Naive B cell (primary cell): Measurements from ENCODE around the gene HMGA1. TPM values are rescaled to one million over a fixed set of nuclear protein-coding genes. Genes with fewer than 3 reads are reported as not detected.
A peak's percentile ranks its signal among the peaks of the same experiment; 100 is the strongest.
"Not testable (repeated sequence)": the region's sequence is repeated elsewhere in the genome, so short reads cannot be mapped to it uniquely, and the experiment has no call there.

Experiments
- ATAC-seq, 2 donors: fragments of 150-1000 bp; cut with Tn5 transposase; 2 replicates each; pipeline ENCODE4 v1.10.0; 2021; ENCODE audit warnings: low read depth in 2 of 2, mild to moderate bottlenecking in 2 of 2, moderate library complexity in 2 of 2
- DNase-seq: peaks from one replicate; pipeline ENCODE4 v3.0.0; 2022
- H3K27ac Mint-ChIP-seq, 6 donors: one replicate each; pipeline ENCODE4 v1.8.0; 2020 to 2022; ENCODE audit warnings: mild to moderate bottlenecking in 6 of 6, mixed read lengths in 6 of 6, moderate library complexity in 5 of 6, inconsistent platforms in 2 of 6
- H3K27me3 Mint-ChIP-seq, 3 donors: one replicate each; pipeline ENCODE4 v1.8.0; 2021 to 2022; ENCODE audit warnings: mixed read lengths in 3 of 3, mild to moderate bottlenecking in 1 of 3
- H3K36me3 Mint-ChIP-seq, 2 donors: one replicate each; pipeline ENCODE4 v1.8.0; 2020 to 2022; ENCODE audit warnings: mixed read lengths in 2 of 2, inconsistent platforms in 1 of 2, mild to moderate bottlenecking in 1 of 2
- H3K4me1 Mint-ChIP-seq, 3 donors: one replicate each; pipeline ENCODE4 v1.8.0; 2020 to 2022; ENCODE audit warnings: mixed read lengths in 3 of 3, inconsistent platforms in 1 of 3, mild to moderate bottlenecking in 1 of 3, moderate library complexity in 1 of 3
- H3K4me3 Mint-ChIP-seq, 8 donors: one replicate each; pipeline ENCODE4 v1.8.0; 2020 to 2022; ENCODE audit warnings: mild to moderate bottlenecking in 8 of 8, mixed read lengths in 8 of 8, moderate library complexity in 8 of 8, inconsistent platforms in 2 of 8
- H3K9me3 Mint-ChIP-seq, 7 donors: one replicate each; pipeline ENCODE4 v1.8.0; 2020 to 2022; ENCODE audit warnings: mixed read lengths in 7 of 7, mild to moderate bottlenecking in 5 of 7, inconsistent platforms in 2 of 7, moderate library complexity in 1 of 7
- polyA plus RNA-seq, 6 donors: library from polyadenylated mRNA; unstranded; fragments of 300-500 nt; fragmentation: Illumina TruSeq; gene quantifications; one replicate each; pipeline ENCODE4 v1.2.3, GENCODE V29; 2021; ENCODE audit warnings: low read depth in 6 of 6

HMGA1 gene
- polyA plus RNA-seq, 6 donors from 2014 or later, result 17.2 to 38.1 (median 31.2) TPM

DNA sequence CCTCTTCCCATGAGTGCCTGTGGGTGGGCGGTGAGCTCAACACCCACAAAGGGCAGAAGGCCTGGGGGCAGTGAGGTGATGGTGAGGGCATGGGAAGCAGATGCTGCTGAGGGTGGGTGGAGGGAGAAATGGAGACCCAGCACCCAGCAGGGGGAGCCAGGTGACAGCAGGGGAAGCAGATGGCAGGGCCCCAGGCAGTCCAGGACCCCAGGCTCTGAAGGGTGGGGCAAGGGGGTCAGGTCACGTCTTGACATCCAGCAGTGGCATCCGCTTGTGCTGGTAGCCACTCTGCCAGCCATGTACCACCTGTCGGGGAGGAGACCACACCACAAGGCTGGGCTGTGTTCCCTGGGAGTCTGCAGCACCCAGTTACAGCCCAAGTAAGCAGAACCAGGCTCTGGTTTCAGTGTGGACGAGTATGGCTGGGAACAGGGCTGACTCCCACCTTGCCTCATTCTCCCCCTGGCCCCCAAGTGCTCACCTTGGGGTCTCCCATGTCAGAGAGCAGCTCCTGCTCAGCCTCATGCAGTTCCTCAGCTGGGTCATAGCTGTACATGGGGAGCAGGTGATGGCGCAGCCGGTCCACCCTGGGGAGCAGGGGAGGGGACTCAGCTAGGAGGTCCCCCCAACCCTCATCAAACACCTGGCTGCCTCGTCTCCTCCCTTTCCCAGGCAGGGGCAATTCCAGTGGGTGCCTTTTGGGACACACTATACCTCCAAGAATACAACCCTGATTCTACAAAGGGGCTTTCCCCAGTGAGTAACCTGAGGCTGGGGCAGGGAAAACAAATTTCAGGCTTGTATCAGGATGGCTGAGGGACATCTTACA is 10.1 kb downstream of the HMGA1 start:
- H3K9me3 Mint-ChIP-seq, result no peaks in the 10 kb centered on the region
- no peaks in the 10 kb centered on the region for H3K36me3 Mint-ChIP-seq
- ATAC-seq (peak; percentile 13 to 18), DNase-seq (peak; percentile 56)
- peaks cover 22 to 64% (median 41%) of the 10 kb centered on the region in 3 donors for H3K4me1 Mint-ChIP-seq
- peak overlapping the region in 6 of 8 donors; percentile 22 to 96 (median 86) for H3K4me3 Mint-ChIP-seq
- H3K27ac Mint-ChIP-seq, result peak overlapping the region; percentile 81 to 98 (median 90)
- no peaks in the 10 kb centered on the region for H3K27me3 Mint-ChIP-seq

GRCh38 chr6:34247481-34248197 is 11.0 kb downstream of the HMGA1 start:
- no peak for ATAC-seq
- no peaks in the 10 kb centered on the region for H3K36me3 Mint-ChIP-seq
- peaks cover 25 to 61% (median 42%) of the 10 kb centered on the region in 3 donors for H3K4me1 Mint-ChIP-seq

DNA sequence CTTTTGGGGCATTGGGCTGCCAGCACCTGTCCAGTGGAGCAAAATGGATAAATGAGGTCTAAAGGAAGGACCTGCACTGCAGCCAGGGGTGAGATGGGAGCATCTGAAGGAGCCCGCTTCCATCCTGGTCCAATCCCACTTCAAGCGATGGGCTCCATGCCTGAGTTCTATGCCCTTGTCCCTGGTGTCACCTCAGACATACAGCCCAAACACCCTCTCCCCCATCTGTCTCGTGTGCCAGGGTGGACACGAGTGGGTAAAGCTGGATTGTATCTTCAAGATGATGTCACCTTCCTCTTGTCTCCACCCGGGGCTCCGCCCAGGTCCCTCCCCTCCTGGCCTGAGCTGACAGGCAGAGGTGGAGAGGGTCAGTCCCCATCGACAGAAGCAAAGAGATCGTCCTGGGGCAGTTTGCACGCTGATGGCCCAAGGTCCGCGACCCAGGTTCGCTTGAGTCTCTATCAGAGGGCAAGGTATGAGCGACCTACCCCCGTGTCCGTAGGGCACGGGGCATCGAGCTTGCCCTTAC is 11.6 kb downstream of the HMGA1 start:
- Mint-ChIP-seq H3K9me3 (no peaks in the 10 kb centered on the region), H3K27ac (peak overlapping the region; percentile 96 to 98 (median 98)), H3K4me1 (peaks cover 27 to 55% (median 45%) of the 10 kb centered on the region in 3 donors), H3K36me3 (no peaks in the 10 kb centered on the region), H3K27me3 (no peaks in the 10 kb centered on the region), H3K4me3 (peak overlapping the region; percentile 88 to 97 (median 96))
- peak; percentile 40 for DNase-seq
- peak; percentile 12 to 17 for ATAC-seq

More at GRCh38 chr6:34247481-34248197, 11.0 kb downstream of the HMGA1 start:
- no peaks in the 10 kb centered on the region for H3K9me3 Mint-ChIP-seq
- H3K27ac Mint-ChIP-seq, result peak overlapping the region; percentile 96 to 98 (median 97)
- H3K4me3 Mint-ChIP-seq, result peak overlapping the region; percentile 88 to 97 (median 96)
- H3K27me3 Mint-ChIP-seq, result no peaks in the 10 kb centered on the region
- no peak for DNase-seq

DNA sequence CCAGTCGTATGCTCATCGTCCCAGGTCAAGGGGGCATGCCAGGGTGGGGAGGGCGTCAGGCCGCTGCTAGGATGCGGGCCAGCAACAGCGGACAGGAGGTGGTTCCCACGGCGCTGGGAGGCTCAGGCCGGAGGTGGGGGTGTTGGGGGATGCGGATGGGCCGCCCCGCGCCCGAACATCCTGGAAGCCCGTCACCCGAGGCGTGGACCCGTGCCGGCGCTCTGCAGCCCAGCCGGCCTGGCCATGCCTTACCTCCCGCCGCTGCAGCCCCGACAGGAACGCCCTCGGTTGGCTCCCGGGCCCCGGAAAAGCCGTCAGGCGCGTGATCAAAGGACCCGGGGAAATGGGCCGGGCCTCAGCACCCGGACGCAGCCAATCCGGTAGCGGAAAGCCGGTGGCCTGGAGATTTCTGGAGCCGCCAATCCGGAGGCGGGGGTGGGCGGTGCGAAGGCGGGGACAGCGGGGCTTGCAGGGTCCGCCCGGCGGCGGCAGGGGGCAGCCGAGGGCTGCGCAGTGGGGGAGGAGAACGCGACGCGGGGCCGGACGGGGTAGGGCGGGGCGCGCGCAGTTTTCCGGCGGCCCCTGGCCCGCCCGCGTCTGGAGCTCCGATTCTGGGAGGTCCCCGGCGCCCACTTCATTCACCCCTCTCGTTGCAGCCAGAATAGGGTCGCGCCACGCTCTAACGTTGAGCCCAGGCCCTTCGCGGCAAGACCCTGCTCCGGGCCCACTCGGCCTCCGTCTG is 12.2 kb downstream of the HMGA1 start, which contains the start of gene SMIM29:
Gene SMIM29 (minus strand): TSS at position 280 of the 742 bp plus-strand sequence. CDS start 1,215 bp downstream, outside the sequence.
- H3K4me3 Mint-ChIP-seq, result peak within 1 kb of the TSS; percentile 88 to 97 (median 96)
- DNase-seq (peak; percentile 97), ATAC-seq (peak; percentile 87)
- no peaks in the 10 kb centered on the region for H3K27me3 Mint-ChIP-seq
- H3K4me1 Mint-ChIP-seq, result peaks cover 27 to 50% (median 45%) of the 10 kb centered on the region in 3 donors
- no peaks in the 10 kb centered on the region for H3K36me3 Mint-ChIP-seq
- H3K9me3 Mint-ChIP-seq, result no peaks in the 10 kb centered on the region
- H3K27ac Mint-ChIP-seq, result peak within 1 kb of the TSS; percentile 96 to 98 (median 98)

DNA sequence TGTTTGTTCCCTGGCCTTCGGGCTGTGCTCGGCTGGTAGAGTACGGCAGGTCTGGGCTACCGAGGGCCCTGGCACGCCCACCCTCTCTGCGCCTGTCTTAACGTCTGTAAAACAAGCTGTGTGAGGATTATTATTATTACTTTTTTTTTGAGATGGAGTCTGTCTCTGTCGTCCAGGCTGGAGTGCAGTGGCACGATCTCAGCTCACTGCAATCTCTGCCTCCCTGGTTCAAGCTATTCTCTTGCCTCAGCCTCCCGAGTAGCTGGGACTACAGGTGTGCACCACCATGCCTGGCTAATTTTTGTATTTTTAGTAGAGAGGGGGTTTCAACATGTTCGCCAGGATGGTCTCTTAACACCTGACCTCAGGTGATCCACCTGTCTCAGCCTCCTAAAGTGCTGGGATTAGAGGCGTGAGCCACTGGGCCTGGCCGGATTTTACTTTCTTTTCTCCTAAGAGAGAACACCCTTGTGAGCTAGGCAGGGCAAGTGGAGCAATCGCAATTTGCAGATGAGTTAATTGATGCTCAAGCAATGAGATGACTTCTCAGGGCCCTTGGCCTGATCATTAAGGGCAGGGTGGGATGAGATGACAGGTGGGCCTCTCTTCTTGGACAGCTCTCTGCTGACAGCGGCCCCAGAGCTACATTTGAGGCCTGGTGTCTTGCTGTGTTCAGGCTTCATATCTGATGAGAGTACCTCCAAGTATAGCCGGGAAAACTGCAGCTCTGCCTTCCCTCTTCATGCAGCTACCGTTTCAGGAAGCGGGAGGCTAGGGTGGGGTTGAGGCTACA is 13.0 kb downstream of the HMGA1 start:
- Mint-ChIP-seq H3K4me1 (peaks cover 27 to 49% (median 45%) of the 10 kb centered on the region in 3 donors), H3K4me3 (peak overlapping the region; percentile 88 to 97 (median 96)), H3K27me3 (no peaks in the 10 kb centered on the region), H3K9me3 (no peaks in the 10 kb centered on the region), H3K27ac (peak overlapping the region; percentile 53 to 98 (median 96)), H3K36me3 (no peaks in the 10 kb centered on the region)
- no peak for DNase-seq
- peak; percentile 42 to 45 for ATAC-seq

DNA sequence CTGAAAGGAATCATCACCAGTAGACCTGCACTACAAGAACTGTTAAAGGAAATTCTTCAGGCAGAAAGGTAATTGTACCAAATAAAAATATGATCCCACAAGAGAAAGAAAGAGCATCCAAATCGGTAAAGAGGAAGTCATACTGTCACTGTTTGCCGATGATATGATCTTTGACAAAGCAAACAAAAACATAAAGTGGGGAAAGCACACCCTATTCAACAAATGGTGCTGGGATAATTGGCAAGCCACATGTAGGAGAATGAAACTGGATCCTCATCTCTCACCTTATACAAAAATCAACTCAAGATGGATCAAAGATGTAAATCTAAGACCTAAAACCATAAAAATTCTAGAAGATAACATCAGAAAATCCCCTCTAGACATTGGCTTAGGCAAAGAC is 15.7 kb downstream of the HMGA1 start:
- H3K9me3 Mint-ChIP-seq, result not testable (repeated sequence)

DNA sequence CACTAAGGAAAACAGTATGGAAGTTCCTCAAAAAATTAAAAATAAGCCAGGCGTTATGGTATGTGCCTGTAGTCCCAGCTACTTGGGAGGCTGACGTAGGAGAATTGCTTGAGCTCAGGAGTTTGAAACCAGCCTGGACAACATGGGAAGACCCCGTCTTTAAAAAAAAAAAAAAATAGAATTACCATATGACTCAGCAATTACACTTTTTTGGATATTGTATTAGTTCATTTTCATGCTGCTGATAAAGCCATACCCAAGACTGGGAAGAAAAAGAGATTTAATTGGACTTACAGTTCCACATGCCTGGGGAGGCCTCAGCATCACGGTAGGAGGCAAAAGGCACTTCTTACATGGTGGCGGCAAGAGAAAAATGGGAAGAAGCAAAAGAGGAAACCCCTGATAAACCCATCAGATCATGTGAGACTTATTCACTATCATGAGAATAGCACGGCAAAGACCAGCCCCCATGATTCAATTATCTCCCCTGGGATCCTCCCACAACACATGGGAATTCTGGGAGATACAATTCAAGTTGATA is 22.9 kb downstream of the HMGA1 start:
- Mint-ChIP-seq H3K4me1 (no peaks in the 10 kb centered on the region), H3K36me3 (peaks cover 0 to 5% of the 10 kb centered on the region in 2 donors), H3K9me3 (peaks cover 0 to 17% (median 10%) of the 10 kb centered on the region in 7 donors), H3K4me3 (no peak overlapping the region), H3K27ac (no peak overlapping the region), H3K27me3 (no peaks in the 10 kb centered on the region)
- DNase-seq (no peak), ATAC-seq (no peak)

More for the DNA sequence above, 15.7 kb downstream of the HMGA1 start:
- not testable (repeated sequence) for DNase-seq, H3K27me3 Mint-ChIP-seq, H3K36me3 Mint-ChIP-seq, ATAC-seq
- Mint-ChIP-seq H3K4me1 (peaks cover 15 to 27% (median 25%) of the 10 kb centered on the region in 3 donors), H3K27ac (peak overlapping the region in 1 of 6 donors; percentile 41), H3K4me3 (peak overlapping the region in 1 of 8 donors; percentile 52)

- Mint-ChIP-seq H3K27ac (no peak overlapping the region), H3K9me3 (peaks cover 0 to 17% (median 10%) of the 10 kb centered on the region in 7 donors), H3K4me3 (no peak overlapping the region), H3K36me3 (peaks cover 0 to 5% of the 10 kb centered on the region in 2 donors), H3K27me3 (no peaks in the 10 kb centered on the region), H3K4me1 (no peaks in the 10 kb centered on the region)
- no peak for ATAC-seq
- no peak for DNase-seq
Measured at GRCh38 chr6:34260576-34261267, 24.0 kb downstream of the HMGA1 start.

DNA sequence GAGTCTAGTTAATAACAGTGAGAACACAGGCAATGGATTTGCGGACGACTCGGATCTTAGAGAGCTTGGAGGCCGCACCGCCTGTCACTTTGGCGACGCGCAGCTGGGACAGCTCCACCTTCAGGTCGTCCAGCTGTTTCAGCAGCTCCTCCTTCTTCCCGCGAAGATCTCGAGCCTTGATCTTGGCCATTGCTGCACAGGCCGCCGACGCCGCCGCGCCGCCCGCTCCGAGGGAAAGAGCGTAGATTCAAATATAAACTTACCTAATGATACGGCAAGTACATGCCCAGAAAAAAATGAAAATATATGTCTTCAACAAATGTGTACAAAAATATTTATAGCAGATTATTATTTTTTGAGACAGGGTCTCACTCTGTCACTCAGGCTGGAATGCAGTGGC is 26.8 kb downstream of the HMGA1 start:
- not testable (repeated sequence) for DNase-seq, H3K4me1 Mint-ChIP-seq, ATAC-seq, H3K36me3 Mint-ChIP-seq, H3K27me3 Mint-ChIP-seq
- H3K9me3 Mint-ChIP-seq, result peaks cover 0 to 17% (median 10%) of the 10 kb centered on the region in 7 donors
- H3K4me3 Mint-ChIP-seq, result peak overlapping the region in 1 of 8 donors; percentile 11
- H3K27ac Mint-ChIP-seq, result peak overlapping the region in 1 of 6 donors; percentile 52

GRCh38 chr6:34267746-34268145 is 31.1 kb downstream of the HMGA1 start:
- ATAC-seq (no peak), DNase-seq (no peak)
- H3K4me3 Mint-ChIP-seq, result no peak overlapping the region
- H3K27ac Mint-ChIP-seq, result no peak overlapping the region
- peaks cover 7 to 10% (median 7%) of the 10 kb centered on the region in 3 donors for H3K4me1 Mint-ChIP-seq
- H3K27me3 Mint-ChIP-seq, result no peaks in the 10 kb centered on the region
- H3K36me3 Mint-ChIP-seq, result peaks cover 0 to 3% of the 10 kb centered on the region in 2 donors
- peaks cover 0 to 8% (median 3%) of the 10 kb centered on the region in 7 donors for H3K9me3 Mint-ChIP-seq

DNA sequence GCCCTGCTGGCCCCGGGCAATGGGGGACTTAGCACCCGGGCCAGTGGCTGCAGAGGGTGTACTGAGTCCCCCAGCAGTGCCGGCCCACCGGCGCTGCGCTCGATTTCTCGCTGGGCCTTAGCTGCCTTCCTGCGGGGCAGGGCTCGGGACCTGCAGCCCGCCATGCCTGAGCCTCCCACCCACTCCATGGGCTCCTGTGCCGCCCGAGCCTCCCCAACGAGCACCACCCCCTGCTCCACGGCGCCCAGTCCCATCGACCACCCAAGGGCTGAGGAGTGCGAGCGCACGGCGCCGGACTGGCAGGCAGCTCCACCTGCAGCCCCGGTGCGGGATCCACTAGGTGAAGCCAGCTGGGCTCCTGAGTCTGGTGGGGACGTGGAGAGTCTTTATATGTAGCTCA is 32.5 kb downstream of the HMGA1 start:
- not testable (repeated sequence) for ATAC-seq, H3K36me3 Mint-ChIP-seq, DNase-seq, H3K9me3 Mint-ChIP-seq, H3K4me3 Mint-ChIP-seq, H3K27ac Mint-ChIP-seq, H3K27me3 Mint-ChIP-seq
- peaks cover 9 to 19% (median 11%) of the 10 kb centered on the region in 3 donors for H3K4me1 Mint-ChIP-seq
